LNCaP clone FGC (cell line): ENCODE data around the gene PRTFDC1.

ENCODE experiments used
- DNase-seq: peaks from one replicate; pipeline ENCODE4 v3.0.0-alpha.2; 2011; ENCODE audit warnings: low read depth
- H3K4me3 ChIP-seq: 2 replicates; pipeline ENCODE4 v1.5.1; 2011; ENCODE audit warnings: mild to moderate bottlenecking, low read depth, low read length, control low read depth
- CTCF ChIP-seq: IDR thresholded peaks from 2 replicates; pipeline ENCODE4 v1.5.1; 2012; ENCODE audit warnings: mild to moderate bottlenecking; ENCODE audit not compliant: control insufficient read depth, insufficient read depth; ENCODE audit errors: extremely low read depth

The PRTFDC1 gene

DNA sequence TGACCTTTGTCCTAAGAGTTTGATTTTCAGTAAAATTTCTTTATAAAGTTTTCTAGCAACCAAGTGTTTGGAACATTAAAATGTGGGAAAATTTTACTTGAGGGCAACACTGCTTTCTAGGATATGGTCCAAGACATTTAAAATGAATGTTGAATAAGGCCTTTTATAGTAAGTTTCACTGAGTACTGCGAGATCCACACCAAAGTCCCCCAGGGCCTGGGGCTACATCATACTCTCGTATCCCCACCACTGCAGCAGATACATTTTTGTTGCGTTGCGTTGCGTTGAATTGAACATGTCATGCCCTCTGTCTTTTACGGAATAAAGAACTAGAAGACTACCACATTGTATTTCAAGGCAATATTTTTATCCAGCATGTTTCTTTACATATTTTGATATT, 44.5 kb downstream of the PRTFDC1 start:
- no peak for TF ChIP-seq CTCF
- H3K4me3 ChIP-seq, result no peak overlapping the region
- no peak for DNase-seq

GRCh38 chr10:24906372-24906771, 46.0 kb downstream of the PRTFDC1 start:
- no peak for TF ChIP-seq CTCF
- DNase-seq, result no peak
- H3K4me3 ChIP-seq, result no peak overlapping the region

GRCh38 chr10:24904824-24905223, 47.6 kb downstream of the PRTFDC1 start:
- DNase-seq, result no peak
- TF ChIP-seq CTCF, result no peak
- no peak overlapping the region for H3K4me3 ChIP-seq

DNA sequence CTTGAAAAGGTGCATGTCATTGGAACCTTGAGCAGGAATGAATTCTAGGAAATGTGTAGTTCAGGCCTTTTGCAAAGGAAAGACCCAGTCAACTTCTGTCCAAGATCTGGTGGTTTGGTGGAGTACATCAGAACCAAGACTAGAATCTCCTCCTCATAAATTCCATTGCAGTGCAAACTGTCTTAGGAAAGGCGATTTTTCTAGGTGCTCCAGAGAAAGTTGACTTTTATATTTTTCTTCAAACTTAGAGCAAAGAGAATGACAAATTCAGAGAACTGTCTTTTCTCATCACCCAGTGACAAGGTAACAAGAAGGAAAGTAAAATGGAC, 50.0 kb downstream of the PRTFDC1 start:
- no peak for DNase-seq
- no peak overlapping the region for H3K4me3 ChIP-seq
- no peak for TF ChIP-seq CTCF

GRCh38 chr10:24901686-24902399, 50.6 kb downstream of the PRTFDC1 start:
- no peak for DNase-seq
- TF ChIP-seq CTCF, result no peak
- no peak overlapping the region for H3K4me3 ChIP-seq

DNA sequence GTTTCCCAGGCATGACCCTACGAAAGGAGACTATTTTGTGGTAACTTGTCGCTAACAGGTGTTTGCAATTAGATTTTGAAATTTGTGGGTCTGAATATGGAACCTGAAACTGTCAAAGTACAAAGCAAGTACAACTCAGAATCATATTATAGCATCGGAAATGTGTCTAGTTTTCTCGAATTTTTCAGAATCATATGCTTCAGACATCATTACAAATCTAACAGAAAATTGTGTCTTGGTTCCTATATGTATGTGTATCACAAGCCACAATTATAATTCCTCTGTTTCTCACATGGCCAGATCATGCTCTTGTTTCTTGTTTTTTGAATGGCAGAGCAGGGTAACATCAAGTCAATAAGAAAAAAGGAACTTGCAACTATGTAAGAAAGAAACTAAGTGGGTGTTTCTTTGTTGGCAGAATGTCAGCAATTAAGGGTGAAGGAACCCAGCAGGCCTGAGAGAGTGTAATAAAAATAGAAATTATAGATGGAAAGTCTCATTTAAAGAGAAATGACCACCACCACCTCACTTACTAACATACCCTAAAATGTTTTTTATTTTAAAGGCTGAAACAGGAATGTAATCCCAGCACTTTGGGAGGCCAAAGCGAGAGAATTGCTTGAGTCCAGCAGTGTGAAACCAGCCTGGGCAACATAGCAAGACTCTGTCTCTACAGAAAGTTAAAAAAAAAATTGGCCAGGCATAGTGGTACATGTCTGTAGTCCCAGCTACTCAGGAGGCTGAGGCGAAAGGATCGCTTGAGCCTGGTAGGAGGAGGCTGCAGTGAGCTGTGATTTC, 51.3 kb downstream of the PRTFDC1 start:
- no peak overlapping the region for H3K4me3 ChIP-seq
- no peak for TF ChIP-seq CTCF
- DNase-seq, result no peak

GRCh38 chr10:24899571-24899970, 52.8 kb downstream of the PRTFDC1 start:
- TF ChIP-seq CTCF, result no peak
- no peak for DNase-seq
- no peak overlapping the region for H3K4me3 ChIP-seq
